HG03095 (cell line): Measurements from ENCODE around the gene FMO3.

Experiments
- ATAC-seq: cut with Tn5 transposase; IDR thresholded peaks from one replicate; pipeline ENCODE4 v1.9.1; 2021; ENCODE audit warnings: moderate library complexity; ENCODE audit not compliant: unreplicated experiment

Gene FMO3

DNA sequence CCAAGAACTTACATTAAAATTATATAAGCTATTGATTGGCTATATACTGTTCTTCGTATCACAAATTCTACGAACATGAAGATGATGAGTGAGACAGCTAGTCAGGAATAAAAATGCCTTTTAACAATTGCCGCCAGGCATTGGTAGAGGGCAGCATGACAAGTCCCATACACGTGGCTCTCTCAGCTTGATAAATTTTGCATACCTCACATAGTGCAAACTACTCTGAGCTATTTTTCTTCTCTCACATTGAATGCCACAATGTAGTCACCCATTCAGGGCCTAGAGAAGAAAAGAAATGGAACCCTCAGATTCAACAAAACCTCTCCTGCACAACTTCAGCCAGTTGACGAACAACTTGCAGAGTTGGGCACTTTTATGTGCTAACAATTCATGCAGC is 67.4 kb downstream of the FMO3 start:
- ATAC-seq, result no peak

DNA sequence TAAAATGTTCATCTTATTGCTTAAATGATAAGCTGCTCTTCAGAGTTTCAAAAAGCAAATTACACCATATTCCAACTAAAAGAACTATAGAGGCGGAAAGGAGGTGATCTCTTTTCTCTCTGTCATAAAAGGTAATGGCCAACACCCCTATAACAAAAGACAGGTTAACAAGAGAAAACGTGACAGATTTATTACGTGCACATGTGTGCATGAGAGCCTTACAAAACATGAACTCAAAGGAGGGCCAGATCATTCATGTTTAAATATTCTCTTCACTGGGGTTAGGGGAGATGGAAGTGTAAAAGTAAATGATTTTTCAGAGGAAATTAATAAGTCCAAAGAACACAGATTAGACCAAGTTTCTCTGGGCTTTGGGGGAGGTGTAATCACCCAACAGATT is 67.8 kb downstream of the FMO3 start:
- no peak for ATAC-seq

- ATAC-seq, result no peak
Measured at GRCh38 chr1:171159148-171159547, 68.4 kb downstream of the FMO3 start.

DNA sequence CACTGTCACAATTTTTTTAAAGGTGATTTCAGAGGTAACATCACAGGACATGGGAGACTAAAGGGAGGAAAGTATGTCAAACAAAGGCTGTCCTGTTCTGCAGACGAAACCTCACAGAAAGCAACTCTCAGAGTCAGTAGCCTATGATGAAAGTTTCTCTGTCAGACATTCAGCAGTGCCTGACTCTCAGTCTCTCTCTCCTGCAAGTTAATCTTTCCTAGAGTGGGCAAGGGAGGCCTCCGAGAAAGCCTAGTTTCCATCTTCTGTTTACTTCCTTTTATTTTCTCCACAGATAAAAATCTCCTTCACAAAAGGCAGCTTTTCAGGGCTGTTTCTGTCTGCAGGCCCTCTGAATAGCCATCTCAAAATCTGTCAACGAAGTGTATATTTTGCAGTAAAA is 69.5 kb downstream of the FMO3 start:
- no peak for ATAC-seq

GRCh38 chr1:171160639-171161354 is 70.1 kb downstream of the FMO3 start:
- ATAC-seq, result no peak

- ATAC-seq, result no peak
Measured at GRCh38 chr1:171161431-171161830, 70.7 kb downstream of the FMO3 start.

GRCh38 chr1:171166361-171166760 is 75.7 kb downstream of the FMO3 start:
- no peak for ATAC-seq
